Nephron progenitor cell (in vitro differentiated cells): ENCODE data around the gene DCLK1.

Experiments used
- DNase-seq: peaks from one replicate; pipeline ENCODE4 v3.0.0; 2021
- H3K27ac Mint-ChIP-seq: 2 replicates; pipeline ENCODE4 v1.8.0; 2021; ENCODE audit warnings: mild to moderate bottlenecking, moderate library complexity, mixed read lengths
- H3K27me3 Mint-ChIP-seq: 2 replicates; pipeline ENCODE4 v1.8.0; 2021; ENCODE audit warnings: mild to moderate bottlenecking, low read depth, mixed read lengths; ENCODE audit not compliant: poor library complexity
- H3K36me3 Mint-ChIP-seq: 2 replicates; pipeline ENCODE4 v1.8.0; 2021; ENCODE audit warnings: low read depth, mixed read lengths
- H3K4me1 Mint-ChIP-seq: 2 replicates; pipeline ENCODE4 v1.8.0; 2021; ENCODE audit warnings: mixed read lengths
- H3K4me3 Mint-ChIP-seq: 2 replicates; pipeline ENCODE4 v1.8.0; 2021; ENCODE audit warnings: mild to moderate bottlenecking, moderate library complexity, mixed read lengths
- H3K9me3 Mint-ChIP-seq: 2 replicates; pipeline ENCODE4 v1.8.0; 2021; ENCODE audit warnings: mild to moderate bottlenecking, moderate library complexity, mixed read lengths
- TF ChIP-seq, protein P1 (sequence below): fragments of 200-600 bp; sonication (generic); IDR thresholded peaks from 2 replicates; pipeline ENCODE4 v1.5.0; 2021; ENCODE audit warnings: antibody characterized with exemption

The DCLK1 gene

DNA sequence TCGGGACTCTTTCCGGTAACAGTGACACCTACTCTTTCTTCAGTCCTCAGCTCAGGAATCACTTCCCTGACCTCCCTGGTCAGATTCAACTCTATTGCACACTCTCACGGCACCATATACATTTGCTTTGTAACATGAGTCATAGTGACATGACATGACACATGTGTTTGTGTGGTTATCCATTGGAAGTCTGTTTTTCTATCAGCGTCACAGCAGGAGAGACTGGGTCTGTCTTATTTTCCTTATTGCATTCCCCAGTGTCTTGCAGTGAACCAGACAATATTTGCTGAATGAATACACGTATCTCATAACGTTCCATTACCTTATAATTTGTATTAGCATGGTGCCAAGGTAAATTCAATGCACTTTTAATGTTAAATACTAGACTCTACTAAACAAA lies 102.0 kb downstream of the DCLK1 start:
- Mint-ChIP-seq H3K27ac (no peak overlapping the region), H3K4me1 (no peaks in the 10 kb centered on the region)
- TF ChIP-seq, protein P1, sequence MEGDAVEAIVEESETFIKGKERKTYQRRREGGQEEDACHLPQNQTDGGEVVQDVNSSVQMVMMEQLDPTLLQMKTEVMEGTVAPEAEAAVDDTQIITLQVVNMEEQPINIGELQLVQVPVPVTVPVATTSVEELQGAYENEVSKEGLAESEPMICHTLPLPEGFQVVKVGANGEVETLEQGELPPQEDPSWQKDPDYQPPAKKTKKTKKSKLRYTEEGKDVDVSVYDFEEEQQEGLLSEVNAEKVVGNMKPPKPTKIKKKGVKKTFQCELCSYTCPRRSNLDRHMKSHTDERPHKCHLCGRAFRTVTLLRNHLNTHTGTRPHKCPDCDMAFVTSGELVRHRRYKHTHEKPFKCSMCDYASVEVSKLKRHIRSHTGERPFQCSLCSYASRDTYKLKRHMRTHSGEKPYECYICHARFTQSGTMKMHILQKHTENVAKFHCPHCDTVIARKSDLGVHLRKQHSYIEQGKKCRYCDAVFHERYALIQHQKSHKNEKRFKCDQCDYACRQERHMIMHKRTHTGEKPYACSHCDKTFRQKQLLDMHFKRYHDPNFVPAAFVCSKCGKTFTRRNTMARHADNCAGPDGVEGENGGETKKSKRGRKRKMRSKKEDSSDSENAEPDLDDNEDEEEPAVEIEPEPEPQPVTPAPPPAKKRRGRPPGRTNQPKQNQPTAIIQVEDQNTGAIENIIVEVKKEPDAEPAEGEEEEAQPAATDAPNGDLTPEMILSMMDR = no peak

DNA sequence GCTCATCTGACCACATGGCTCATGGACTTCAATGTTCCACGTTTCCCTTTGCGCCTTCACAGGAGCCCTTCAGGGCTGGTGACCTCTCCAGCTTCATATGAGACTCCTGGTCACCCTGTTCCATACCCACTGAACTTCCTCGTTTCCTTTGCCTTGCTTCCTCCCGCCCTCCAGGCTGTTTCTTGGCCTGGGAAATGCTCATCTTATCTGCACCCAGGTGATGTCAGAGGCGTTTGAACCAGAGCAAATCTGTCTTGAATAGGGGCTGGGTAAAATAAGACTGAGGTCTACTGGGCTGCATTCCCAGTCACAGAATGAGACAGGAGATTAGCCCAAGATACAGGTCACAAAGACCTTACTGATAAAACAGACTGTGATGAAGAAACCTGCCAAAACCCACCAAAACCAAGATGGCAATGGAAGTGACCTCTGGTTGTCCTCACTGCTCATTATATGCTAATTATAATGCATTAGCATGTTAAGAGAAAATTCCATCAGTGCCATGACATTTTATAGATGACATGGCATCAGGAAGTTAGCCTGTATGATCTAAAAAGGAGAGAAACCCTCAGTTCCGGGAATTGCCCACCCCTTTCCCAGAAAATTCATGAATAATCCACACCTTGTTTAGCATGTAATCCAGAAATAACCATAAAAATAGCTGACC lies 102.7 kb downstream of the DCLK1 start:
- Mint-ChIP-seq H3K27me3 (peaks cover under 1% of the 10 kb centered on the region), H3K4me3 (no peak overlapping the region), H3K4me1 (no peaks in the 10 kb centered on the region), H3K27ac (no peak overlapping the region), H3K36me3 (no peaks in the 10 kb centered on the region), H3K9me3 (no peaks in the 10 kb centered on the region)
- TF ChIP-seq, protein P1 = no peak
- no peak for DNase-seq

More for the DNA sequence above, 102.0 kb downstream of the DCLK1 start:
- Mint-ChIP-seq H3K36me3 (no peaks in the 10 kb centered on the region), H3K27me3 (peaks cover 2% of the 10 kb centered on the region), H3K9me3 (no peaks in the 10 kb centered on the region), H3K4me3 (no peak overlapping the region)
- DNase-seq = no peak

DNA sequence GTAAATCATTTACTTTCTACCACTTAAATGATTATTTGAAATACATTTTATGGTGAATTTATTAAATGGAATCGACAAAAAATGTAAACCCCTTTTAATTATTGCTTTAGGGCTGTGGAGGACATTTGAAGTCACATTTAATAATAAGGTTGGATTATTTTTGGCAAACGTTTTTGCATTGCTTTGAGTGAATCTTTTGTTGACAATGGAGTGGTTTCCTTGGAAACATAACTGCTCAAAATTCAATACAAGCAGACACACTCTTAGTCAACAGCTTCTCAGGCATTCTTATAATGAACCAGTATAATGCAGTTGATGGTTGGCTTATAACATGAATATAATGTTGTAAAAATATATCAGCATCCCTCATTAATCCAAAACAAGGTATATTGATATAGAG lies 104.7 kb downstream of the DCLK1 start:
- Mint-ChIP-seq H3K9me3 (no peaks in the 10 kb centered on the region), H3K27ac (no peak overlapping the region), H3K4me3 (no peak overlapping the region), H3K36me3 (no peaks in the 10 kb centered on the region), H3K4me1 (no peaks in the 10 kb centered on the region), H3K27me3 (no peaks in the 10 kb centered on the region)
- TF ChIP-seq, protein P1 = no peak
- no peak for DNase-seq

DNA sequence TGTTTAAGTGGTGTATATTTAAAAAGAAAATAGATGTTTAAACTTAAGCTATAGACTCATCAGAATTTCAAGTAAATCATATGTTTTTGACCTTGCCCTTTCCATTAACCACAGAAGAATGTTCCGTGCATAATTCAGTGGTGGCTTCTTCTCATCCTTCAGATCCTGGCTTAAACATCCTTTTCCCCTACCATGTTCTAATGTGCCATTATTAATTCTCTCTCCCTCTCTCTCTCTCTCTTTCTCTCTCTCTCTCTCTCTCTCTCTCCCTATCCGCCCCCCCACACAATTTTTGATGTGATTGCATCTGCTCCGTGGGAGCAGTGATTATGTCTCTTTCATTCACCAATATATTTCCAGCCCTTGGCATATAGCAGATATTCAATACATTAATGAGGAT lies 116.4 kb downstream of the DCLK1 start:
- Mint-ChIP-seq H3K36me3 (peaks cover 4% of the 10 kb centered on the region), H3K27ac (no peak overlapping the region), H3K4me1 (no peaks in the 10 kb centered on the region), H3K9me3 (peaks cover 22% of the 10 kb centered on the region), H3K4me3 (no peak overlapping the region), H3K27me3 (no peaks in the 10 kb centered on the region)
- TF ChIP-seq, protein P1 = no peak
- DNase-seq = no peak

DNA sequence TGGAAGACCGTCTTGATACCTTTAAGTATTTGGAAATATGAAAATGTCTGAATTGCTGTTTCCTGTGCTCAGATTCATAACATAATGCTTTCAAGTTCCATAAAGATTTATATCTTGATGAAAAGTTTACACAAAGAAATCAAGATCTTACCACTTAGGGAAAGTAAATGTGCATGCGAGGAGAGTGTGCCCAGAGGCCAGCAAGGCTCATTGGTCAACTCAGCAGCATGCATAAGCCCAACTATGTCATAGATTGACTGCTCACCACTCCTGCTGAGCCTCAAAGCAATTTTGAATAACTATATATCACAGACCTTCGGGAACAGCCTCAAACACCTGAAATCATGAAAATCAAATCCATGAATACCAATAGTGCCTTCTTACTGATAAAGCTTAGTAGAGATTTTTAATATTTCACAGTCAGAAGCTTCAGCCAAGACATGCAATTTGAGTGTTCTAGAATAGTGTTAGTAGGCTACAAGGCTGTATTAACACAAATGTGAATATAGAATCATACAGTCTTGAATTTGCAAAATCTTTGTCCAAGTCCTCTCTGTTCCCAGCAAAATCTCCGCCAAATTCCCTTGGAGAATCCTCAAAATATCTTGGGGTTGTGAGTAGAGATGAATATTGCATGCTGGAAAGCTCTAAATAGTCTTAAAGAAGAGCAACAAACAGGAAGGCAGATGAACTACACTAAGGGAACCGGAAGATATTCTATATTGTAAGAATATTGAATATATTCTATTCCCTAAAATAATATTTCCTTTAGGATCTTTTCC lies 124.1 kb downstream of the DCLK1 start:
- no peak for DNase-seq

More for the DNA sequence above, 124.1 kb downstream of the DCLK1 start:
- Mint-ChIP-seq H3K4me3 (no peak overlapping the region), H3K27ac (no peak overlapping the region), H3K4me1 (no peaks in the 10 kb centered on the region), H3K36me3 (no peaks in the 10 kb centered on the region), H3K9me3 (no peaks in the 10 kb centered on the region), H3K27me3 (no peaks in the 10 kb centered on the region)
- TF ChIP-seq, protein P1 = no peak
